Activated CD4-positive, alpha-beta T cell treated with anti-CD3 and anti-CD28 coated beads for 48 hours (primary cell): ENCODE results near the gene AGBL1.
"Not testable (repeated sequence)": the region's sequence is repeated elsewhere in the genome, so short reads cannot be mapped to it uniquely, and the experiment has no call there.

Source experiments
- DNase-seq: peaks from one replicate; pipeline ENCODE4 v3.0.0-alpha.2; 2020

AGBL1 gene

GRCh38 chr15:86411916-86412315 lies 332.2 kb downstream of the AGBL1 start:
- DNase-seq: no peak

GRCh38 chr15:86413191-86413590 lies 333.5 kb downstream of the AGBL1 start:
- no peak for DNase-seq

GRCh38 chr15:86425746-86426145 lies 346.1 kb downstream of the AGBL1 start:
- DNase-seq: no peak

GRCh38 chr15:86432861-86433260 lies 353.2 kb downstream of the AGBL1 start:
- no peak for DNase-seq

- no peak for DNase-seq
These were observed 354.3 kb downstream of the AGBL1 start for GRCh38 chr15:86433983-86434382.

- no peak for DNase-seq
These were observed 359.9 kb downstream of the AGBL1 start for GRCh38 chr15:86439614-86440013.

GRCh38 chr15:86444527-86444926 lies 364.9 kb downstream of the AGBL1 start:
- no peak for DNase-seq

- no peak for DNase-seq
These were observed 366.0 kb downstream of the AGBL1 start for GRCh38 chr15:86445579-86446252.

- DNase-seq: no peak
These were observed 366.6 kb downstream of the AGBL1 start for GRCh38 chr15:86446253-86446640.

- not testable (repeated sequence) for DNase-seq
These were observed 385.9 kb downstream of the AGBL1 start for GRCh38 chr15:86465470-86466039.

GRCh38 chr15:86481720-86482119 lies 402.0 kb downstream of the AGBL1 start:
- DNase-seq: no peak

- DNase-seq: no peak
These were observed 404.3 kb downstream of the AGBL1 start for GRCh38 chr15:86483936-86484335.

- DNase-seq: no peak
These were observed 408.4 kb downstream of the AGBL1 start for GRCh38 chr15:86488046-86488445.

- DNase-seq: no peak
These were observed 410.3 kb downstream of the AGBL1 start for GRCh38 chr15:86489981-86490380.

GRCh38 chr15:86491118-86491517 lies 411.4 kb downstream of the AGBL1 start:
- DNase-seq: no peak

GRCh38 chr15:86493884-86494283 lies 414.2 kb downstream of the AGBL1 start:
- DNase-seq: no peak

- no peak for DNase-seq
These were observed 414.8 kb downstream of the AGBL1 start for GRCh38 chr15:86494475-86494874.

- no peak for DNase-seq
These were observed 422.6 kb downstream of the AGBL1 start for GRCh38 chr15:86502301-86502700.

- no peak for DNase-seq
These were observed 426.3 kb downstream of the AGBL1 start for GRCh38 chr15:86505951-86506350.

GRCh38 chr15:86506401-86506800 lies 426.7 kb downstream of the AGBL1 start:
- no peak for DNase-seq

- no peak for DNase-seq
These were observed 436.0 kb downstream of the AGBL1 start for GRCh38 chr15:86515625-86516024.

- DNase-seq: no peak
These were observed 443.1 kb downstream of the AGBL1 start for GRCh38 chr15:86522721-86523120.

GRCh38 chr15:86526938-86527690 lies 447.4 kb downstream of the AGBL1 start:
- DNase-seq: no peak

- not testable (repeated sequence) for DNase-seq
These were observed 448.4 kb downstream of the AGBL1 start for GRCh38 chr15:86528094-86528493.
